DOHH2 (cell line): ENCODE results near the gene WDR12.

ENCODE experiments used
- H3F3A ChIP-seq: fragments of 200-600 bp; sonication (generic), shearing (Covaris generic); 2 replicates; pipeline ENCODE4 v1.6.0; 2016; ENCODE audit warnings: antibody characterized with exemption, mild to moderate bottlenecking; ENCODE audit not compliant: control insufficient read depth, insufficient read depth
- H3K27ac ChIP-seq: fragments of 200-600 bp; sonication (generic); 2 replicates; pipeline ENCODE4 v1.5.1; 2014; ENCODE audit warnings: low read depth, mild to moderate bottlenecking, low read length, moderate library complexity
- H3K27me3 ChIP-seq: fragments of 200-600 bp; sonication (generic); 2 replicates; pipeline ENCODE4 v1.6.1; 2014; ENCODE audit warnings: mild to moderate bottlenecking, low read length, mixed read lengths; ENCODE audit not compliant: control insufficient read depth
- H3K36me3 ChIP-seq: fragments of 200-600 bp; sonication (generic); 2 replicates; pipeline ENCODE4 v1.6.1; 2014; ENCODE audit warnings: mild to moderate bottlenecking, low read length, moderate library complexity, mixed read lengths; ENCODE audit not compliant: control insufficient read depth
- H3K4me1 ChIP-seq: fragments of 200-600 bp; sonication (generic); 2 replicates; pipeline ENCODE4 v1.6.1; 2014; ENCODE audit warnings: mild to moderate bottlenecking, low read length, mixed read lengths; ENCODE audit not compliant: control insufficient read depth
- H3K4me2 ChIP-seq: fragments of 200-600 bp; sonication (generic); 2 replicates; pipeline ENCODE4 v1.6.0; 2014; ENCODE audit warnings: mild to moderate bottlenecking, low read length, moderate library complexity
- H3K4me3 ChIP-seq: fragments of 200-600 bp; sonication (generic); 2 replicates; pipeline ENCODE4 v1.5.1; 2014; ENCODE audit warnings: mild to moderate bottlenecking, low read length, mixed read lengths
- H3K79me2 ChIP-seq: fragments of 200-600 bp; sonication (generic); 2 replicates; pipeline ENCODE4 v1.6.1; 2014; ENCODE audit warnings: mild to moderate bottlenecking, low read length, mixed read lengths; ENCODE audit not compliant: control insufficient read depth
- H3K9me2 ChIP-seq: fragments of 200-600 bp; sonication (generic); replicated peaks from 2 replicates; pipeline ENCODE4 v1.6.1; 2014; ENCODE audit warnings: mild to moderate bottlenecking, low read length, mixed read lengths; ENCODE audit not compliant: control insufficient read depth
- H3K9me3 ChIP-seq: fragments of 200-600 bp; sonication (generic); 2 replicates; pipeline ENCODE4 v1.6.1; 2014; ENCODE audit warnings: antibody characterized with exemption, low read length, mixed read lengths; ENCODE audit not compliant: control insufficient read depth, insufficient read depth
- H4K20me1 ChIP-seq: fragments of 200-600 bp; sonication (generic); 2 replicates; pipeline ENCODE4 v1.6.0; 2014; ENCODE audit warnings: low read depth, mild to moderate bottlenecking, antibody characterized with exemption, low read length, moderate library complexity; ENCODE audit not compliant: control insufficient read depth, insufficient read depth
- EZH2phosphoT487 ChIP-seq: fragments of 200-600 bp; sonication (generic); IDR thresholded peaks from 2 replicates; pipeline ENCODE4 v1.6.1; 2017; ENCODE audit warnings: borderline replicate concordance, mild to moderate bottlenecking, antibody characterized with exemption, low read length, moderate library complexity, mixed read lengths
- TF ChIP-seq, protein P1 (sequence below): fragments of 200-600 bp; sonication (generic); IDR thresholded peaks from one replicate; pipeline ENCODE4 v1.5.1; 2014; ENCODE audit warnings: antibody characterized with exemption, mild to moderate bottlenecking, low read depth, low read length; ENCODE audit not compliant: poor library complexity, severe bottlenecking

Gene WDR12

DNA sequence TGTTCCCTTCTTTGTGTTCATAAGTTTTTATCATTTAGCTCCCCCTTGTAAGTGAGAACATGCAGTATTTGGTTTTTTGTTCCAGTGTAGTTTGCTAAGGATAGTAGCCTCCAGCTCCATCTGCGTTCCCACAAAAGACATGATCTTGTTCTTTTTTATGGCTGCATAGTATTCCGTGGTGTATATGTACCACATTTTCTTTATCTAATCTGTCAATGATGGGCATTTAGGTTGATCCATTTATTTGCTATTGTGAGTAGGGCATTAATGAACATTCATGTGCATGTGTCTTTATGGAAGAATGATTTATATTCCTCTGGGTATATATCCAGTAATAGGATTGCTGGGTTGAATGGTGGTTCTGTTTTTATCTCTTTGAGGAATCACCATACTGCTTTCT, 34.0 kb upstream of the WDR12 start:
- Histone ChIP-seq H3K4me3 (no peak overlapping the region), H3K4me2 (no peak overlapping the region), H3K27me3 (no peaks in the 10 kb centered on the region), H3K27ac (no peak overlapping the region), H3K36me3 (peaks cover 11% of the 10 kb centered on the region), H3K9me3 (peaks cover 8% of the 10 kb centered on the region; the same call in 1 of the 2 replicates), H3F3A (no peaks in the 10 kb centered on the region), H3K9me2 (no peaks in the 10 kb centered on the region), H3K4me1 (no peaks in the 10 kb centered on the region), H3K79me2 (no peaks in the 10 kb centered on the region), H4K20me1 (no peaks in the 10 kb centered on the region)
- TF ChIP-seq, protein P1, sequence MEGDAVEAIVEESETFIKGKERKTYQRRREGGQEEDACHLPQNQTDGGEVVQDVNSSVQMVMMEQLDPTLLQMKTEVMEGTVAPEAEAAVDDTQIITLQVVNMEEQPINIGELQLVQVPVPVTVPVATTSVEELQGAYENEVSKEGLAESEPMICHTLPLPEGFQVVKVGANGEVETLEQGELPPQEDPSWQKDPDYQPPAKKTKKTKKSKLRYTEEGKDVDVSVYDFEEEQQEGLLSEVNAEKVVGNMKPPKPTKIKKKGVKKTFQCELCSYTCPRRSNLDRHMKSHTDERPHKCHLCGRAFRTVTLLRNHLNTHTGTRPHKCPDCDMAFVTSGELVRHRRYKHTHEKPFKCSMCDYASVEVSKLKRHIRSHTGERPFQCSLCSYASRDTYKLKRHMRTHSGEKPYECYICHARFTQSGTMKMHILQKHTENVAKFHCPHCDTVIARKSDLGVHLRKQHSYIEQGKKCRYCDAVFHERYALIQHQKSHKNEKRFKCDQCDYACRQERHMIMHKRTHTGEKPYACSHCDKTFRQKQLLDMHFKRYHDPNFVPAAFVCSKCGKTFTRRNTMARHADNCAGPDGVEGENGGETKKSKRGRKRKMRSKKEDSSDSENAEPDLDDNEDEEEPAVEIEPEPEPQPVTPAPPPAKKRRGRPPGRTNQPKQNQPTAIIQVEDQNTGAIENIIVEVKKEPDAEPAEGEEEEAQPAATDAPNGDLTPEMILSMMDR = no peak

DNA sequence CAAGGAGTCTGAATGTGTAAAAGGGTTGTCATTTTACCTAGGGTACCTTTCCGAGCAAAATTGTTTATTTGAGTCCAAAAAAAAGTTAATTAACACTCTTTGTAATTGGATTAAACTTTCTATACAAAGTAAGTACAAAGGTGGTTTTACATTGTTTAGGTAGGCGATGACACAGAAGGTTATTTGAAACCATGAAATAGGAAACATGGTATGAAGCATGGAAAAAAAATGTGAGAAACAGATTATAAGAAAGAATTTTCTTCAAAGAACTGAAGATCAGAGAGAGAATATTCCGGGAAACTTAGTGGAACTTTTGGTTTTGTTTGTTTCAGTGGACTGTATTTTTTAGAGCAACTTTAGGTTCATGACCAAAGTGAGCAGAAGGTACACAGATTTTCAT, 33.3 kb upstream of the WDR12 start:
- Histone ChIP-seq H3K4me1 (no peaks in the 10 kb centered on the region), H3K9me2 (no peaks in the 10 kb centered on the region), H3F3A (no peaks in the 10 kb centered on the region), H4K20me1 (no peaks in the 10 kb centered on the region), H3K79me2 (no peaks in the 10 kb centered on the region), H3K36me3 (peaks cover 11% of the 10 kb centered on the region), H3K27ac (no peak overlapping the region), H3K4me3 (no peak overlapping the region), H3K27me3 (no peaks in the 10 kb centered on the region), H3K9me3 (peaks cover 8% of the 10 kb centered on the region; the same call in 1 of the 2 replicates), H3K4me2 (no peak overlapping the region)
- no peak for TF ChIP-seq EZH2phosphoT487
- TF ChIP-seq, protein P1 = no peak

DNA sequence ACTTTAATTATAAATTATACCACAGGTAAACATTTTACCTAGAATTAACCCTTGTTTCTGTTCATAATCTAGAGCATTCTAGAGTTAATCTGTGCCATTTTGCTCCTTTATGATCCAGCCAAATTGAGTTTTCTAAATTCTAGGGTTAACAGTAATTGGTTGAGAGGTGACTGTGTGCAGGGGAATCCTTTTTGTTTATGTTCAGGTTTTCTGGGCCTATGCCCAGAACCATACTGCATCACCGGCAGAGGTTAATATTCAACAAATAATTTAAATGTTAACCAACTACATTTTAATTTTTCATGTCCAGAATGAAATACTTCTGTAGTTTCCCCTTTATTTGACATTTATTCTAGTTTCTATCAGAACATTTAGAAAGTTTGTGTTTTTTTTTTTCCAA, 32.9 kb upstream of the WDR12 start:
- no peaks in the 10 kb centered on the region for H3F3A ChIP-seq
- TF ChIP-seq, protein P1 = no peak
- TF ChIP-seq EZH2phosphoT487 = no peak
- H4K20me1 ChIP-seq = no peaks in the 10 kb centered on the region
- H3K27me3 ChIP-seq = no peaks in the 10 kb centered on the region
- H3K4me1 ChIP-seq = no peaks in the 10 kb centered on the region
- no peak overlapping the region for H3K4me3 ChIP-seq
- H3K36me3 ChIP-seq = peaks cover 11% of the 10 kb centered on the region
- peaks cover 8% of the 10 kb centered on the region; the same call in 1 of the 2 replicates for H3K9me3 ChIP-seq
- H3K27ac ChIP-seq = no peak overlapping the region
- no peaks in the 10 kb centered on the region for H3K9me2 ChIP-seq
- no peak overlapping the region for H3K4me2 ChIP-seq
- H3K79me2 ChIP-seq = no peaks in the 10 kb centered on the region

DNA sequence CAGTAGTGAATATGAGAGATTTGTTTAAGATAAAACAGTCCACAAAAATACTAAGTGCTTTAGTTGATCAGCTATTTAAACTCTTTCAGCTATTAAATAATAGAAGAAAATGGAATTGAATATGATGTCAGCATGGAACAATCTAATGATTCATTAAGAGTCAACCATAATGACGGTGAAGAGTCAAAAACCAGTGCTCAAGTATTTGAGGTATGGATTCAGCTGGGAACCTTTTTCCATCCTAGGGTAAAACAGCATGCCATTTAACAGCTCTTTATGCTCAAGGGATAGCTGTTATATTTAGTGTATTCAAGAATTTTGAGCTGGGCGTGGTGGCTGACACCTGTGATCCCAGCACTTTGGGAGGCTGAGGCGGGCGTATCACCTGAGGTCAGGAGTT, 30.3 kb upstream of the WDR12 start:
- H3K4me2 ChIP-seq = no peak overlapping the region
- H4K20me1 ChIP-seq = no peaks in the 10 kb centered on the region
- no peaks in the 10 kb centered on the region for H3K27me3 ChIP-seq
- no peak overlapping the region for H3K4me3 ChIP-seq
- H3K9me2 ChIP-seq = no peaks in the 10 kb centered on the region
- no peak for TF ChIP-seq EZH2phosphoT487
- TF ChIP-seq, protein P1 = no peak
- H3K79me2 ChIP-seq = no peaks in the 10 kb centered on the region
- H3K27ac ChIP-seq = no peak overlapping the region
- peaks cover 4% of the 10 kb centered on the region; the same call in 1 of the 2 replicates for H3K9me3 ChIP-seq
- no peaks in the 10 kb centered on the region for H3K4me1 ChIP-seq
- no peaks in the 10 kb centered on the region for H3F3A ChIP-seq
- peaks cover 11% of the 10 kb centered on the region for H3K36me3 ChIP-seq
